Fibroblast of skin of left biceps (primary cell): ENCODE measurements around the gene STX16.
"Not testable (repeated sequence)": the region's sequence is repeated elsewhere in the genome, so short reads cannot be mapped to it uniquely, and the experiment has no call there.

Source experiments
- DNase-seq, 2 experiments: peaks; one replicate each; pipeline ENCODE4 v3.0.0-alpha.2; 2013; ENCODE audit warnings: low read depth in 2 of 2

Gene STX16

GRCh38 chr20:58722877-58723627 lies 72.0 kb downstream of the STX16 start:
- no peak for DNase-seq

GRCh38 chr20:58723628-58723984 lies 72.5 kb downstream of the STX16 start:
- DNase-seq, result no peak

DNA sequence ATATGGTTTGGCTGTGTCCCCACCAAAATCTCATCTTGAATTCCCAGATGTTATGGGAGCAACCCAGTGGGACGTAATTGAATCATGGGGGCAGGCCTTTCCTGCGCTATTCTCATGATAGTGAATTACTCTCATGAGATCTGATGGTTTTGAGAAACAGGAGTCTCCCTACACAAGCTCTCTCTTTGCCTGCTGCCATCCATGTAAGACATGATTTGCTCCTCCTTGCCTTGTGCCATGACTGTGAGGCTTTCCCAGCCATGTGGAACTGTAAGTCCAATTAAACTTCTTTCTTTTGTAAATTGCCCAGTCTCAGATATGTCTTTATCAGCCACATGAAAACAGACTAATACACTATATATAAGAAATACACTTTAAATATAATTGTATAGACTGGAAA lies 75.1 kb downstream of the STX16 start:
- not testable (repeated sequence) for DNase-seq
